Left ventricle myocardium inferior (tissue), 1 donor: ENCODE data around the gene CILP2. TPM values are rescaled to one million over a fixed set of nuclear protein-coding genes. Genes with fewer than 3 reads are reported as not detected.

Experiments
- DNase-seq: peaks from one replicate; pipeline ENCODE4 v3.0.0-alpha.2; 2020
- H3K27ac ChIP-seq: fragments of 200-600 bp; replicated peaks from 2 replicates; pipeline ENCODE4 v1.8.0; 2021
- H3K27me3 ChIP-seq: fragments of 200-600 bp; 2 replicates; pipeline ENCODE4 v1.8.0; 2021; ENCODE audit warnings: low read depth
- H3K36me3 ChIP-seq: fragments of 200-600 bp; 2 replicates; pipeline ENCODE4 v1.8.0; 2021
- H3K4me1 ChIP-seq: fragments of 200-600 bp; 2 replicates; pipeline ENCODE4 v1.8.0; 2021
- H3K4me3 ChIP-seq: fragments of 200-600 bp; 2 replicates; pipeline ENCODE4 v1.8.0; 2021; ENCODE audit warnings: mild to moderate bottlenecking, moderate library complexity
- H3K9me3 ChIP-seq: fragments of 200-600 bp; replicated peaks from 2 replicates; pipeline ENCODE4 v1.8.0; 2021
- intact Hi-C: fragments of 100-400 bp; cut with micrococcal nuclease; formaldehyde crosslinking; loops from one replicate; pipeline ENCODE4 v1.11.0; 2022
- total RNA-seq: library from RNA; stranded (reverse); fragmentation: NEBNext Ultra II Directional; extraction: Animal tissue kit (Norgen Biotek cat#: 25700); gene quantifications from one replicate; pipeline ENCODE4 v1.2.1, GENCODE V29; 2021
- TF ChIP-seq, protein P1 (sequence below): fragments of 200-600 bp; IDR thresholded peaks from 2 replicates; pipeline ENCODE4 v1.8.0; 2021; ENCODE audit warnings: antibody characterized with exemption, mild to moderate bottlenecking, borderline replicate concordance
- donor health status: DM: no; HTN: yes; CAD: no; lungs with severe emphysema.

Gene CILP2
- total RNA-seq, 1 donor from 2014 or later, result 0.08 TPM

- TF ChIP-seq, protein P1, sequence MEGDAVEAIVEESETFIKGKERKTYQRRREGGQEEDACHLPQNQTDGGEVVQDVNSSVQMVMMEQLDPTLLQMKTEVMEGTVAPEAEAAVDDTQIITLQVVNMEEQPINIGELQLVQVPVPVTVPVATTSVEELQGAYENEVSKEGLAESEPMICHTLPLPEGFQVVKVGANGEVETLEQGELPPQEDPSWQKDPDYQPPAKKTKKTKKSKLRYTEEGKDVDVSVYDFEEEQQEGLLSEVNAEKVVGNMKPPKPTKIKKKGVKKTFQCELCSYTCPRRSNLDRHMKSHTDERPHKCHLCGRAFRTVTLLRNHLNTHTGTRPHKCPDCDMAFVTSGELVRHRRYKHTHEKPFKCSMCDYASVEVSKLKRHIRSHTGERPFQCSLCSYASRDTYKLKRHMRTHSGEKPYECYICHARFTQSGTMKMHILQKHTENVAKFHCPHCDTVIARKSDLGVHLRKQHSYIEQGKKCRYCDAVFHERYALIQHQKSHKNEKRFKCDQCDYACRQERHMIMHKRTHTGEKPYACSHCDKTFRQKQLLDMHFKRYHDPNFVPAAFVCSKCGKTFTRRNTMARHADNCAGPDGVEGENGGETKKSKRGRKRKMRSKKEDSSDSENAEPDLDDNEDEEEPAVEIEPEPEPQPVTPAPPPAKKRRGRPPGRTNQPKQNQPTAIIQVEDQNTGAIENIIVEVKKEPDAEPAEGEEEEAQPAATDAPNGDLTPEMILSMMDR, result no peak
- H3K4me3 ChIP-seq, result no peak overlapping the region
- no peaks in the 10 kb centered on the region for H3K9me3 ChIP-seq
- no peak for DNase-seq
- H3K27ac ChIP-seq, result no peak overlapping the region
- H3K36me3 ChIP-seq, result no peaks in the 10 kb centered on the region
- H3K4me1 ChIP-seq, result peaks cover 33% of the 10 kb centered on the region
- intact Hi-C loops, result loop anchor here (10.0 kb wide), 1 partner anchor 401 kb away; no protein-coding TSS in a partner anchor
- H3K27me3 ChIP-seq, result peaks cover 15% of the 10 kb centered on the region
Observed at GRCh38 chr19:19533841-19534240, 4.2 kb upstream of the CILP2 start.

- Histone ChIP-seq H3K27ac (no peak overlapping the region), H3K9me3 (no peaks in the 10 kb centered on the region), H3K4me3 (no peak overlapping the region), H3K4me1 (peaks cover 29% of the 10 kb centered on the region), H3K36me3 (no peaks in the 10 kb centered on the region), H3K27me3 (peaks cover 23% of the 10 kb centered on the region)
- DNase-seq, result no peak
- intact Hi-C loops, result loop anchor here (10.0 kb wide), 1 partner anchor 400 kb away; no protein-coding TSS in a partner anchor
- TF ChIP-seq, protein P1, result no peak
Observed at GRCh38 chr19:19534556-19535265, 3.4 kb upstream of the CILP2 start.

DNA sequence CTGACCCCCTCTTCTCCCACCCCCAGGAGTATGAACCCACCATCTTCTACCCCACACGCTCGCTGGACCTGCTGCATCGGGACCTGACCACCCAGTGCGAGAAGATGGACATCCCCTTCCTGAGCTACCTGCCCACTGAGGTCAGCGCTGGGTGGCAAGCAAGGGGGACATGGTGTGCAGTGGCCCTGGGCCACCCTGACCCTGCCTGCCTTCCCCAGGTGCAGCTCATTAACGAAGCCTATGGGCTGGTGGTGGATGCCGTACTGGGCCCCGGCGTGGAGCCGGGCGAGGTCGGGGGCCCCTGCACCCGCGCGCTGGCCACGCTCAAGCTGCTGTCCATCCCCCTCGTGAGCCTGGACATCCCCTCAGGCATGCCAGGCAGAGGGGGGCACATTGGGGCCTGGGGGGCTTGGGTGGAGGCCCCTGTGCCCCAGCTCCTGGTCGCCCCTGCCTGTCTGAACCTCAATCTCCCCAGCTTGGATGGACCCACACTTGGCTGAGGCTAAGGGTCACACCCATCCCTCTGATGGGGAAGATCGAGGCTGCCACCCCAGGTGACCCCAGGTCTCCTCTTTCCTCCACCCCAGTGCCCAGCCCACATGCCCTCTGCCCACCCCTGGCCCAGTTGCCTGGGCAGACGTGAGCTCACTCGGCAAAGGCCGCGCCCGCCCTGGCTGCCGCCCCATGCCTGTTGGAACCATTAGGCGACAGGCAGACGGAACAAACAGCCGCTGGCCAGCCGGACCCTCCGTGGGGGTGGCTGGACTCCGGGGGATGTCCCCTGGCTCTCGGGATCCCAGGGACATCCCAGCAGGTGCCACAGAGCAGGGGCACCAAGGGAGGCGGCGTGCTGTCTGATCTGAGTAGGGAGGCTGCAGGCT lies 2.5 kb upstream of the CILP2 start:
- peaks cover 36% of the 10 kb centered on the region for H3K4me1 ChIP-seq
- peaks cover 32% of the 10 kb centered on the region for H3K27me3 ChIP-seq
- TF ChIP-seq, protein P1, result no peak
- H3K27ac ChIP-seq, result no peak overlapping the region
- H3K4me3 ChIP-seq, result no peak overlapping the region
- DNase-seq, result no peak
- H3K36me3 ChIP-seq, result no peaks in the 10 kb centered on the region
- intact Hi-C loops, result loop anchor here (10.0 kb wide), 1 partner anchor 399 kb away; no protein-coding TSS in a partner anchor
- H3K9me3 ChIP-seq, result no peaks in the 10 kb centered on the region

GRCh38 chr19:19537075-19538048 lies 703 bp upstream of the CILP2 start:
- DNase-seq, result no peak
- intact Hi-C loops, result loop anchor here (10.0 kb wide), 1 partner anchor 397 kb away; no protein-coding TSS in a partner anchor
- H3K27ac ChIP-seq, result no peak overlapping the region
- H3K27me3 ChIP-seq, result peaks cover 50% of the 10 kb centered on the region
- H3K4me1 ChIP-seq, result peaks cover 42% of the 10 kb centered on the region
- peak overlapping the region; percentile 60 for H3K4me3 ChIP-seq
- H3K9me3 ChIP-seq, result no peaks in the 10 kb centered on the region
- no peaks in the 10 kb centered on the region for H3K36me3 ChIP-seq
- TF ChIP-seq, protein P1, result no peak
